Peyer's patch (tissue), 4 donors: Measurements from ENCODE around the gene LARP4B.

ENCODE experiments used
- POLR2A ChIP-seq, 2 donors: fragments of 450-650 bp; IDR thresholded peaks; one replicate each; pipeline ENCODE4 v1.5.1; 2017; ENCODE audit warnings: antibody characterized with exemption in 2 of 2, mild to moderate bottlenecking in 2 of 2, moderate library complexity in 2 of 2
- TF ChIP-seq, protein P1 (sequence below), 6 experiments: fragments of 450-650 bp in 4 of 6; fragments of 200-600 bp in 2 of 6; sonication (generic) in 1 of 6; IDR thresholded peaks; one replicate each; pipeline ENCODE4 v1.5.1; 2017 to 2019; ENCODE audit warnings: antibody characterized with exemption in 6 of 6, mild to moderate bottlenecking in 3 of 6, moderate library complexity in 1 of 6

GRCh38 chr10:818010-818409 lies 113.5 kb downstream of the LARP4B start:
- no peak for TF ChIP-seq POLR2A (IDR thresholded peaks at IDR 0.05)
- TF ChIP-seq, protein P1, sequence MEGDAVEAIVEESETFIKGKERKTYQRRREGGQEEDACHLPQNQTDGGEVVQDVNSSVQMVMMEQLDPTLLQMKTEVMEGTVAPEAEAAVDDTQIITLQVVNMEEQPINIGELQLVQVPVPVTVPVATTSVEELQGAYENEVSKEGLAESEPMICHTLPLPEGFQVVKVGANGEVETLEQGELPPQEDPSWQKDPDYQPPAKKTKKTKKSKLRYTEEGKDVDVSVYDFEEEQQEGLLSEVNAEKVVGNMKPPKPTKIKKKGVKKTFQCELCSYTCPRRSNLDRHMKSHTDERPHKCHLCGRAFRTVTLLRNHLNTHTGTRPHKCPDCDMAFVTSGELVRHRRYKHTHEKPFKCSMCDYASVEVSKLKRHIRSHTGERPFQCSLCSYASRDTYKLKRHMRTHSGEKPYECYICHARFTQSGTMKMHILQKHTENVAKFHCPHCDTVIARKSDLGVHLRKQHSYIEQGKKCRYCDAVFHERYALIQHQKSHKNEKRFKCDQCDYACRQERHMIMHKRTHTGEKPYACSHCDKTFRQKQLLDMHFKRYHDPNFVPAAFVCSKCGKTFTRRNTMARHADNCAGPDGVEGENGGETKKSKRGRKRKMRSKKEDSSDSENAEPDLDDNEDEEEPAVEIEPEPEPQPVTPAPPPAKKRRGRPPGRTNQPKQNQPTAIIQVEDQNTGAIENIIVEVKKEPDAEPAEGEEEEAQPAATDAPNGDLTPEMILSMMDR (IDR thresholded peaks at IDR 0.05) = no peak
